HG03175 (cell line): Measurements from ENCODE around the gene CXXC5.

Experiments used
- ATAC-seq: cut with Tn5 transposase; IDR thresholded peaks from one replicate; pipeline ENCODE4 v1.9.1; 2021; ENCODE audit warnings: mild to moderate bottlenecking, moderate library complexity; ENCODE audit not compliant: unreplicated experiment

CXXC5 gene

DNA sequence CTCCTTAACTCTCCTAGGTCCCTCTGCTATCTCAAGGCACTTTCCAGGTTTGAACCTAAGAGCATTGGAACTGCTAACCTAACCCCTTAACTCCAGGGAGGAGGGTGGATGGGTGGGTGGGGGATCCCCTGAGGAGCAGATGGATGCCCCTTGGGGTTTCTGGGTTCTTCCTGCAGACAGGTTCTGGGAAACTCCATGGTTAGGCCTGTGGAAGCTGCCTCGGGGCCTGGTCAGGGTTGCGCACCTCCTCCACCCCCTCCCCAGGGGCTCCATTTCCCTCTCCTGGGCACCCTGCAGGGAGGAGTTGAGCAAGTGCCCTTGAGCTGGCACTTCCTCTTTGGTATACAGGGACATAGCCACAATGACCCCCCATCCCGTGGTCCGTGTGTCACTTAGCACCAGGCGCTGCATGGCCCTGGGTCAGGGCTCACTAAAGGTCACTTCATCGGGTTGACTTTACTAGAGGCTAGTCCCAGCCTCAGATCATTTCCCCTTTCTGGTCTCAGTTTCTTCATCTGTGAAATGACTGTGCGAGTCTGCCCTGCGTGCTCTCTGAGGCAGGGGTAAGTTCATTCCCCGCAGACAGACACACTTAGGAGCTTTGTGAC is 16.0 kb downstream of the CXXC5 start:
- ATAC-seq: peak; percentile 50

DNA sequence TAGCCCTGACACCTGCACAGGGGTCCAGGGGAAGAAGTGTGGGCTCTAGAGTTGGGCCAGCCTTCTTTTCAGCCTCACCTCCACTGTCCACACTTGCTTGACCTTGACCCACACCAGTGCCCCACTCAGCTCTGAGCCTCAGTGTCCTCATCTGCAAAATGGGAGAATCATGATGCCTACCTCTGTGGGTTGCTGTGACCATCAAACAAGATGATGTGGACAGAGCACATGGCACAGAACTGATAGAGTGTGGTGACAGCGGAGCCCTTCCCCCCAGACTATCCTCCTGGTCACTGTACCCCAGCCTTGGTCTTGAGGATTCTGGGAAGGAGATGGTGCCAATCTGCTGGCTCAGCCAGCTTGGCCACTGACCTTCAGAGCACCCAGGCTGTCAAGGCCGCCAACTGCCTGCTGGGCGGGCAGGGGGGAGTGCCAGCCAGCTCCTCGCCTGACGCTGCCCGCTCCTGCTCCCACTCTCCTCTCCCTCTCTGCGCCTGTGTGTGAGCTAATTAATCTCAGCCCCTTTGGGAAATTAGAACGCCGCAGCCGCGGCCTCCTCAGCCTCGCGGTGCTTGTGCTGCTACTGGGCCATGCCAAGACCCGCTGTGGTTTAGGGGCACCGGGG is 16.7 kb downstream of the CXXC5 start:
- ATAC-seq: no peak

DNA sequence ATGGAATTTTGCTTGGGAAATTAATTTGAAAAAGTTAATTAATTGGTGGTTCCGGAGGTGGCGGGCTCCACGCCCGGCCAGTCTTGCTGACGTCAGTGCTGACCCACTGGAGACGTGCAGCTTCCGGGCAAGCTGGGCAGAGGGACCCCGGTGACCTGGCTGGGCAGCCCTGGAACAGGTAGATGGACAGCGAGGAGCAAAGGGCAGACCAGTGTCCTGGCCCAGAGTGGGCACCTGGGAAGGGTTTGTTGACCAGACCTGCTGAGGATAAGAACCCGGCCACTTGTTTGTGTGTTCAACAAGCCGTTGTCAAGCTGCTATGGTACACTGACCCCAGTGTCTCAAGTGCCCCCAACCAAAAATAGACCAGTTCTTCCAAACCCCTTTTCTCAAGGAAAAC is 17.5 kb downstream of the CXXC5 start:
- no peak for ATAC-seq

DNA sequence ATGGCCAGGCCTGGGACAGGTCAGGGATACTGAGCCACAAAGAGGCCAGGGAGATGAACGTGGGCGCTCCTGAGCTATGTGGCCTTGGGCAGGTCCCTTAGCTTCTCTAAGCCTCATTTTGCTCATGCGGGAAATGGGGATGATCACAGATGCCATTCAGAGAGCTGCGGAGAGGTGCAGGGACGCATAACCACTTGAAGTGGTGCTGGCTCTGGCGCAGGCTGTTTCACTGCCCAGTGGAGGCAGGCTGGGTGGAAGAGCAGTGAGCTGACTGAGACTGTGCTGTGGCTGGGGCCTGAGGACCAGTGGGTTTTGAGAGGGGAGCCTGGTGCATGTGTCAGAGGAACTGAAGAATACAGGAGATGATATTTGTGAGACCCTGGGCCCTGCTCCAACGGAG is 18.4 kb downstream of the CXXC5 start:
- no peak for ATAC-seq

DNA sequence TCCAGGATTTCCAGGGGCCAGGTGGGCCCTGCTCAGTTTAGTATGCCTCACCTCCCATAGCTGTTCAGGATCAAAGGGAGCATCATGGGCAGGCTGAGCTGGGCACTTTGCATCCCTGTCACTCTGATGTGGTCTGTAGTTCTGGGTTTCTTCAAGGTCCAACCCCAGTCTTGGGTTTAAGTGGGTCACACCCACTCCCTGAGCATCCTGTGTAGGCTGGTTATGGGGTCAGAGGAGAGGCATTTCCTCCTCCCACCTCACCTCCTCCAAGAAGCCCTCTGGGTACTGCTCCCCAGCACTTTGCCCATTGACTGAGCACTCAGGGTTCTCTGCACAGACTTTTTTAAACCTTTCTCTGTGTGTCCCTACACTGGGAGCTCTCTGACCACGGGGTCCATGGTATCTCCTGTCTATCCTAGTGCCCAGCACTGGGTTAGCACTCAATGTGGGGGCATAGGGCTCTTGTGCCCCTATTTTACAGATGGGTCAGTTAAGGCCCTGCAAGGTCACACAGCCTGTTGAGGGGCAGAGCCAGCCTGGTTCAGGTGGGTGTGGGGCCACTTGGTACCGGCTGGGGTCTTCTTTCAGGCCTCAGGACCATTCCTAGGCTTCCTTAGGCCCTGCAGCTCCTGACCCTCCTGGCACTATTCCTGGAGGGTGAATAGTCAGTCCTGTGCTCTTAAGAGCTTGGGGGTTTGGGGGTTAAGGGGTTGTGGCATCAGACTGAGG is 19.0 kb downstream of the CXXC5 start:
- ATAC-seq: no peak

DNA sequence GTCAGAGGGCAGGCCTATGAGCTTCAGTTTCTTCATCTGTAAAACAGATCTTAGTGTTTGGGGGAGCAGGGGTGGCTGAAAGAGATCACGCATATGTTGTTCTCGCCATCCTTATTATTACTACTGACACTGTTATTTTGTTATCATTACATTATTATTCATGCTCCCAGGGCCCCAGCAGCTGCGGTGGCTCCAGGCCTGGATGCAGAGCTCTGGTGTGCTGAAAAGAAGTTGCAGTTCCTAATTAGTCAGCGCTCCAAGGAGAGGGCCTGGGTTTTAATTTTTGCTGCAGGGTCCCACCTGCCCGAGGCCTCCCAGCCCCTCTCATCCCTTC is 19.5 kb downstream of the CXXC5 start:
- no peak for ATAC-seq

DNA sequence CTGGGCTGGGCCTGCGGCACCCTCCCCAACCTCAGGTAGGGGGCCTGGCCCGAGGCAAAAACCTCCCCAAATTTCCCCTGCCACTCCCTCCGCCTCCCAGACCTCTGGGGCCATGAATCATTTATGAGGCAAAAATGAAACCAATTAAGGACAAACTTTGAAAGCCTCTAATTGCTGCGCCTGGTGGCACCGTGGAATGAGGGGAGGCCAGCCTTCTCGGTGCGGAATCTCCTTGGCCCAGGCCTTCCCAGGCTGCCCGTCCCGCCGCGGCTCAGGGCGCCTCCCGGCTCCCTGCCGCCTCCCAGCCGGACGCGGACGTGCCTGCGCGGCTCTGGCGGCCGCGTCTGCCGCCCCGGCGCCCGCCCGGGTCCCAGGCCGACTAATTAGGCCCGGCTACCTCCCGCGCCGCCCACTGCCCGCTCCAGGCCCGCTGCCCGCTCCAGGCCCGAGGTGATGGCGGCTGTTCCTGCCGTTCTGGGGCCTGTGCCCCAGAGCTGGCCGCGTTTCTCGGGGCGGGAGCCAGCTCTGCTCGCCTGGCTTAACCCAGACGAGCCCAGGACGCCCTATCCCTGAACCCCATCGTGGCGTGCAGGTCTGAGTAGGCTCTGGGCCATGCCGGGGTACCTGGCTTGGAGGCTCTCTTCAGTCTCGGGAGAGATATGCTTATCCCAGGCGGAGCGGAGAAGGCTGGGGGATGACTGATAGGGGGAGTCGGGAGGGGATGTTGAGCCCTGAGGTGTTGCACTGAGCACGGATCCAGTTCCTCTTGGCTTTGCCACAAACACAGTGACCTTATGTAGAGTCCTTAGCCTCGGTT is 20.1 kb downstream of the CXXC5 start:
- no peak for ATAC-seq

DNA sequence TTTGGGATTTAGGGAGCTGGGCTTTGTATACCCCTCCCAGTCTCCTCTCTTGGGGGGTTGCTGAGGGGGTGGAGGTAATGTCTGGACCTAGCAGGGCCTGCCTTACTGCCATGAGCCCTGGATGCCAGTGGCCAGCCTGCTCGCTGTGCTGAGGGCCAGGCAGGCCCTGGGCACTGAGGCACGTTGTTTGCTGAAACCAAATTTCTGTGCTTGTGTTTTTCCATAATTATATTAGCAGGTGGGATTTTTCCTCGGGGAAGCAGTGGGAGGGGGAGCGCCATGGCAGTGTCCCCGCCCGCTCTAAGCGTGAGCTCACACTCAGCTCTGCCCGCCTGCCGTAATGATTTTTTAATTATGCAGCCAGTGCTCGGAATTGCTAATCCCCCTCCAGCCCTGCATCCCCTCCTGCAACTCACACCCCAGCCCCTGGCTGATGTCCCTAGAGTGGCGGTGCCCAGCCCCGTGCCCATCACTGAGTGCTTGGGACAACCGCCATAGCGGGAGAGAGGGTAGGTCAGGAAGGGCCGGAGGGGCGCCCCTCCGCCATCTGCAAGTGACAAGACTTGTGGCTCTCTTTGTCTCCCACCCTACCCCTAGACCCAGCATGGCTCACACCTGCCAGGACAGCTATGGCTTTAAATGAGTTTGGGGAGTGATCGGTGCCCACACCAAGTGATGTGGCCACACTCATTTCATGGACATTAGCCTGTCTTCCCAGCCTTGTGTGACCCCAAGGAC is 20.9 kb downstream of the CXXC5 start:
- ATAC-seq: no peak

DNA sequence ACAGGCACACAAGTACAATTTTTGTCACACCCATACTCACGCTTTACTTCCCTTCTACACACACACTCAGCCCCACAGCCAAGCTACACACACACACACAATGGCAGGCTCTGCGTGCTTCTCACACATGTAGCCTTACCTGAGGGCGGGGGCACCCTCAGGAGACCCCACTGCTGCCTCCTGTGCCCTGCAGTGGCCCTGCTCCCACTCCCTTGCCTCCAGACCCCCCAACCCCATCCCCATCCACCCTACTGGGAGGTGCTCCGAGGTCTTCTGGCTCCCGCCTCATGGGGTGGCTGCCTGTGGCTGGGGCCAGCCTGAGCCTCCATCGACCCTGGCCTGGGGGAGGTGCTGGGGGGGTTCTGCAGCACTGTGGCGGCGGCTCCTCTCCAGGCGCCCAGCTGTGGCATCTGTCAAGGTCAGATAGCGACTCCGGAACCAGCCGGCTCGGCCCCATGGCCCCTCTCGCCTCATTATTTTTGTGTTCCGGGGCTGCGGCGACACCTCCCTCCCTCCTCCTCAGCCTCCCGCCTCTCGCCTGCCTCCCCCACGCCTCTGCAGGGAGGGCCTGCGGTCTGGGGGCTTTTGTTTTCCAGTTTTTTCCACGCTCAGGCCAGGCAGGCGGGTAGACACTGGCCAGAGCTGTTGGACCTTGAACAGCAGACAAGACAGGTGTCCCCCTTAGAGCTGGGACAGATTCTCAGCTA is 21.7 kb downstream of the CXXC5 start:
- ATAC-seq: peak; percentile 37

DNA sequence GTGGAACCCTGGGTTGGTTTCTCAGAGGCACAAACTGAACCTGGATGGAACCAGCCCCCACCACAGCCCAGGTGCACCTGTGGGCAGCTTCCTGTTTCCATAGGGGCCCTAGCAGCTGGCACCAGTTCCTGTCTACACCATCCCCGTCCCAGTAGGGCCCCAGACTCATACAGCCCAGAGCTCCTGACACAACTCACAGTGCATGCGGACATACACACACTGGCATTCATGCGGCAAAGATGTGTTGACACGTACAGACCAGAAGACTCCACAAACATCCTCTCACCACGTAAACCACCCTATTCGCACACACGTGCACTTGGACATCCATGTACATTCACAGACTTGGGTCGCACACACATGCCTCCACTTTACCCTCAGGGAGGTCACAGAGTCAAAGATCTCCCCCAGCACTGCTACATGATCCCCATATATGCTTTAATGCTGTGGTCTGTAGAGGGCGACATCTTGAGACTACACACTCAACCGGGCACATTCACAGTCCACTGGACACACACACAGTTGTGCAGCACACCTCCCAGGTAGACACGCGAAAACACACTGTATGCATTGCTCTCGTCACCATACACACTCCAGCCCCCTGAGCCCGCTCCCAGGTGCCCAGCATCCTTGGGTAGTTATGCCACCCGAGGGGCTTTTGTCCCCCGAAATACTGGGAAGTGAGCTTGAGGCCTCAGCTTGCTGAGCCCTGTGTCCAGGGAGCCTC is 22.4 kb downstream of the CXXC5 start:
- peak; percentile 59 for ATAC-seq

DNA sequence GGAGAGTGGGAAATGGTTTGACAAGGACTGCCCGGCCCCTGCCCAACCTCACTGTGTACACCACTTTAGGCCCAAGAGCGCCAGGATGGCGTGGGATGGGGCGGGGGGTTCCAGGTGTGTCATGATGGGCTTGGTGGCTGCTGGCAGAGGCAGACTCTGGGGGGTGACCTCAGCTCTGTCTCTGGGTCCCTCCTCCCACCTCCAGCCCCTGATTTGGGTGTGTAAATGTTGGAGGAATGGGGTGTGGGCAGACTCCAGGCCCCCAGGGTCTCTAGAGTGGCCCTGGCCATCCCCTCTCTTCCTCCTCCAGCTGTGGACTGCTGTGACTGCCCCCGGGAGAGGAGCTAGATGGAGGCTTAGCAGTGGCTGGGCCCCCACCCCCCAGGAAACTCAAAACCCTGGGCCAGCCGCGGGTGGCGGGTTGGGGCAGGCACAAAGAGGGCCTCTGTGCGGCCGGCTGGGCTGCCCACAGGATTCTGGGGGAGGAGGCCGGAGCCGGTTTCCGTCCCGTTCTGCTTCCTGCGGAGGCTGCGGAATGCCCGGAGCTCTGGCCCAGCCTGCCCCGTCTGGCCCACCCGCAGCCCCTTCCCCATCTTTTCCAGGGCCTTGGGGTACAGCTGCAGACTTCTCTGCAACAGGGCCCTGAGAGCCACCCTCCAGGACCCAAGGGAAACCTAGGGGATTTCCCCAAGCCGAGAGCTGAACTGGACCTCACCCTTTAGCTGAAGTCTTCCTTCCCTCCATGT is 23.1 kb downstream of the CXXC5 start:
- ATAC-seq: no peak

DNA sequence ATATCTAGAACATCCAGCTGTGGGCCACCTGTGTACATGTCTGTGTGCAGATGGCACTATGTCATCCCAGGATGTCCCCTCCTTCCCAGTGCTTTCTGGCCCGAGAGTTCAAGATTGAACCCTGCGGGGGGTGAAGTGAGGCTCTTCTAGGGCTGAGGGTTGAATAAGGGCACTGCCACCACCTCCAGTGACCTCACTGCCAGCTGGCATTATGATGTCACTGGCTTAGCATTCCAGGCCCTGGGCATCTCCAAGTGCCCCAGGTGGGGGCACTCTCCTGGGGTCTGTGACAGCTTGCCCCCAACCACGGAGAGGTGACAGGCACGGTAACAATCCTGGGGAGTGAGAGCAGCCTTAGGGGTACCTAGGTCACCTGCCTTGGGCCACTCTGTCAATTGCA is 27.1 kb downstream of the CXXC5 start:
- ATAC-seq: no peak

DNA sequence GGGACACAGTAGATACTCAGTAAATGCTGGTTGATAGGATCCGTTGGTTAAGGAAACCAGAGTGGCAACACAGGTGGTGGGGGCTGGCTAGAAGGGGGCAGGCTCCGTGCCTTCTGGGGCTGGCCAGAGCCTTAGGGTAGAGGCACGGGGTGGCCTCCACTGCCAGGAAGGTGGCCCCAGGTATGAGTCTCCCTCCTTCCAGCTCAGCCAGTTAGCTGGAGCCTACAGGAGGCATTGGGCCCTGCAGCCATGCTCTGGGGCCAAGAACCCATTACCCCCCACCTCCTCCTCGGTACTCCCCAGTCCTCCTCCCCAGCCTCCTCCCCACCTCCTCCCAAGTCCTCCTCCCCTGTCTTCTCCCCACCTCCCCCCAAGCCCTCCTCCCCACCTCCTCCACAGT is 27.7 kb downstream of the CXXC5 start:
- ATAC-seq: no peak

DNA sequence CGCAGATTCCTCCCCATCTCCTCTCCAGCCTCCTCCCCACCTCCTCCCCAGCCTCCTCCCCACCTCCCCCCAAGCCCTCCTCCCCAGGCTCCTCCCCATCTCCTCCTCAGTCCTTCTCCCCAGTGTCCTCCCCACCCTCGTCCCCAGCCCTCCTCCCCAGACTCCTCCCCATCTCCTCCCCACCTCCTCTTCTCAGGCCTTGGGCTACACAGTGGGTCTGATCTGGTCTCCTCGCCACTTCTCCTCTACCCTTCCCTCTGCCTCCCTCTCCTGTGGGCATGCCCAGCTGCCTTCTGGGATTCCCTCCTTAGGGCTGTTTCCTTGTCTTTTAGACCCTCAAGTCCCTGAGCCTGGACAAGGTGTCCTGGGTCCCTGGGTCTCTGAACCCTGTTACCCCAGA is 28.3 kb downstream of the CXXC5 start:
- no peak for ATAC-seq

DNA sequence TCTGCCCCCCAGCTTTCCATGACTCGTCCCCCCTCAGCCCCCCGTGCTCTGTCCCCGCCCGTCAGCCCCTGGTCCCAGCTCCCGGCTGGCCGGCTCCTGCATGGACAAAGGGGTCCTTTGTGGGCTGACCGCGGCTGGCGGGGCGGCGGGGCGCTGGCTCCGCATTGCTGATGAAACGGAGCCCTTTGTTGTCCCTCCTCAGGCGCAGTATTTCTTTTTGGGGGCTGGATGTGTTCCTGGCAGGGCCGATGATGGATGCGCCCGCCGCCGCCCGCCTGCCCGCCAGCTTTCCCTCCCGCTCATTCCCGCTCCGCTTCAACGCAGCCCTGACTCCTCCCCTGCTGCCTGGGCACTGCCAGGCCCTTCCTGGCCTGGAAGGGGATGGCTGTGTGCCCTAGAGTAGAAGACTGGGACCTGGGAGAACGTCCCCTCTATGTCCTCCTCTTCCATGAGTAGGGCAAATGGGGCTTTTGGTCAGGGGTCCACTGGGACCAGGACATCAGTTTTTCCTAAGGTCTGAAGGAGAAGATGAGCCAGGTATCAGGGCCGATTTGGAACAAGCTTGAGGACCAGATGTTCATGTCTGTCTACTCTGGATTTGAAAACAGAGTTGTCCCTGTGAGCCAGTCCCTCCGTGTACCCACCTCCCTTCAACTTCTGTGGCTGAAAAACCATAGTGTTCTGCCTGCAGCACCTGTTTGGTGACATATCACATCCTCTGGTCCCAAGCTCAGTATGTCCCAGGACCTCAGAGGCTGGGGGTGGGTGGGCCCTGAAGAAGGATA is 29.0 kb downstream of the CXXC5 start:
- ATAC-seq: no peak

DNA sequence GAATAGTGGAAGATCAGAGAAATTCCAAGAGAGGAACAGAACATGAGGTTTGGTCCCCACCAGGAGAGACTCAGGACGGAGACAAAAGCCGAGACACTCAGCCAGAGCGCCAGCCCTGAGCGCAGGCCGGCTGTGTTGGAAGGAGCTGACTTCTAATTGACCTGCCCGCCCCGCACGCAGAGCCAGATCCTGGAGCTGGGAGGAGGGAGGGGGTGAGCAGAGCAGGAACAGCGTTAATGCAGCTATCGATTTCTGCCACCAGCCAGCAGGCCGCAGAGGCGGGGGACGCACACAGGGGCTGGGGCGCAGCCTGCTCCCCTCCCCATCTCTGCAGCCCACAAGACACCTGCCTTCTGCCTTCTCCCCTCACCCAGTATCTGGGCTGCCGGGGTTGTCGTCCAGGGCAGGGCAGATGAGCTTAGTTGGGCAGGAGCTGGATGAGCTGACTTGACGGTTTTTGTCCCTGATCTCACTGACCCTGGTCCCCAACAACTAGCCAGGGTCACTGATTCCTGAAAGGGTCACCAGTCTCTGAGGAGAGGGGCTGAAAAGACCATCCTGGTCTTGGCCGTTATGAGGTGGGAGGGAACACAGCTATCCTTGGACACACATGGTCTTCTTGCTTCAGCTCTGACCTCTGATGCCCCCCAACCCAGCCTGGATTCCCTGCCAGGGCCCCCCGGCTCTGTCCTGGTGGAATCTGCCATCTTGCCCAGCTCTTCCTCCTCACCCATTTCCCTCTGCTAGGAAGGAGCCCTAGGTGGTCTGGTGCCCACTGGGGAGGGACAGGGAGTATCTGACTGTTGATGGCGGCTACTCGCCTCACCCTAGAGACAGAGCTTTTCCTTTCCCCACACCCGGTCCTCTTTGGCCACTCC is 29.8 kb downstream of the CXXC5 start:
- ATAC-seq: no peak
